K562 treated with DMSO at 1 percent for 24 hours (cell line): ENCODE measurements around the gene CGB7. TPM values are rescaled to one million over a fixed set of nuclear protein-coding genes. Genes with fewer than 3 reads are reported as not detected.

Experiments
- total RNA-seq: library from RNA; unstranded; fragments of 300-600 nt; gene quantifications from 2 replicates; pipeline ENCODE4 v1.2.3, GENCODE V29; 2022; ENCODE audit warnings: low read depth; ENCODE audit not compliant: insufficient read depth

Gene CGB7
- total RNA-seq = not detected in 2 replicates

GRCh38 chr19:49057636-49058234 is at the start of gene CGB7:
Gene CGB7, minus strand, starts transcription at chr19:49057749. Its CDS starts 2,374 bp downstream, at chr19:49055375.

DNA sequence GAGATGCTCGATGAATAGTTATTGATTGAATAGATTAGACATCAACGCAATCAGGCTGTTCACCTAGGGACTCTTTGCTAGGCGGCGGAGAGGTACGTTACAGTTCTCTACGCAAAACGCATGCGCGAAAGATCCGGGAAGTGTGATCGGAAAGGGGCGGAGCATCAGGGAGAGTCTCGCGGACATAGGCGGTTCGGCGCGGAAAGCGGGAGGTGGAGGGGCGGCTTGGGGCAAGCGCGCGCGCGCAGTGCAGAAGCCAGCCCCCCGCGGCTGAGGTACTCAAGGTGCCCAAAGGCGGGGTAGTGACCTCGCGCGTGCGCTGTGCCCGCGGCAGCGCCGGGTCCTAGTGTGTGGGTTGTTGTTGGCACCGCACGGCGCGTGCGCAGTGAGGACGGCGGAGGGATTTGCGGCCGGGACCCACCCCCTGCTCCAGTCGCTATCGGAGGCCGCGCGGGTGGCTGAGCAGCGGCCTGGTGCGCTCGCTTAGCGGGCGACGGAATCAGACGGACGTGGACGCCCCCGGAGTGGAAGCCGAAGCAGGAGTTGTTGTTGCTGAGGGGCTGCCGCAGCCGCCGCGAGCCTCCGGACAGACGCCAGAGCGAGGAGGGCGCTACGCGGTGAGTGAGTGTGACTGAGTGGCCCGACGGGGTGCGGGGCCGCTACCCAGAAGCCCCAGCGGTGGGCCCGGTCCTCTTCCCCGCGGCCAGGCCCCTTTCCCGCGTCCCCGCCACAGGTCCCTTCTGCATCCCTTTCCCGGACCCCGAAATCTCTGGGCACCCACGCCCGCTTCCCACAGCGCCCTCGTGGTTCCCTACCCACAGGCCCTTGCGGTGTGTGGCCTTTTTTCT is 27.7 kb upstream of the CGB7 start, which contains the start of gene SNRNP70:
SNRNP70 (plus strand) TSS at position 432 of the 848 bp plus-strand sequence. CDS start 964 bp downstream, outside the sequence.

GRCh38 chr19:49064768-49065611 is 7.4 kb upstream of the CGB7 start, which contains the start of gene NTF4:
Gene NTF4, minus strand, starts transcription at chr19:49064818. Its CDS starts 2,821 bp downstream, at chr19:49061997.

GRCh38 chr19:49049011-49049410 is 8.5 kb downstream of the CGB7 start, which contains the start of gene CGB8:
Gene CGB8, minus strand, starts transcription at chr19:49049111. Its CDS starts 372 bp downstream, at chr19:49048739.

GRCh38 chr19:49043548-49043947 is 14.0 kb downstream of the CGB7 start, which contains the start of gene CGB5:
Gene CGB5, plus strand, starts transcription at chr19:49043848. Its CDS starts 362 bp downstream, at chr19:49044210.

DNA sequence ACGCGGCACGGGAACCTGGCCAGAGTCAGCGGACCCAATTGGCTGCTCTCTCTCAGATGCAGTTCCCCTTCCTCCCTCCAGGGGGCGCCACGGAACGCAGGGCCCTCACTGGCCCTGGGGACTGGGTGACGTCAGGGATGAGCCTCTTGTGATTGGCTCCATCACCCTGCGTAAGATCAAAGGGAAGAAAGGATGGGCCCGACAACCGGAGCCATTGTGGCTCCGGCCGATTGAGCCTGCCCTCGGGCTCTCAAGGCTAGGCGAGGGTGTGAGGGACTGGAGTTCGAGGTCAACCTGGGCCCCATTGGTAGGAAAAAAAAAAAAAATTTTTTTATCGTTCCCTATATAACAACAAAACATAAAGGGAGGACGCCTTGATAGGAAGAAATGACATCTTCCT is 20.7 kb downstream of the CGB7 start, which contains the start of gene CGB1:
CGB1 (minus strand) TSS at position 81 of the 400 bp plus-strand sequence. CDS start 184 bp downstream, outside the sequence.

DNA sequence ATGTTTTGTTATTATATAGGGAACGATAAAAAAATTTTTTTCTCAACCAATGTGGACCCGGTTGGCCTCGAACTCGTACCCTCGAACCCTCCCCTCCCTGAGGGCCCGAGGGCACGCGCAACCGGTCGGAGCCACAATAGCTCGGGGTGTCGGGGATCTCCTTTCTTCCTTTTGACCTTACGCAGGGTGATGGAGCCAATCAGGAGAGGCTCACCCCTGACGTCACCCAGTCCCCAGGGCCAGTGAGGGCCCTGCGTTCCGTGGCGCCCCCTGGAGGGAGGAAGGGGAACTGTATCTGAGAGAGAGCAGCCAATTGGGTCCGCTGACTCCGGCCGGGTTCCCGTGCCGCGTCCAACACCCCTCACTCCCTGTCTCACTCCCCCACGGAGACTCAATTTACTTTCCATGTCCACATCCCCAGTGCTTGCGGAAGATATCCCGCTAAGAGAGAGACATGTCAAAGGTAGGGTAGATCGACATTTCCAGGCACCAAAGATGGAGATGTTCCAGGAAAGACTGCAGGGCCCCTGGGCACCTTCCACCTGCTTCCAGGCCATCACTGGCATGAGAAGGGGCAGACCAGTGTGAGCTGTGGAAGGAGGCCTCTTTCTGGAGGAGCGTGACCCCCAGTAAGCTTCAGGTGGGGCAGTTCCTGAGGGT is 25.8 kb downstream of the CGB7 start, which contains the start of gene CGB2:
CGB2 (plus strand) TSS at position 249 of the 660 bp plus-strand sequence; CDS start at position 455, 206 bp downstream.

GRCh38 chr19:49024233-49024632 is 33.3 kb downstream of the CGB7 start, which contains the start of gene CGB3:
Gene CGB3, minus strand, starts transcription at chr19:49024333. Its CDS starts 362 bp downstream, at chr19:49023971.

GRCh38 chr19:49017041-49017665 is 40.4 kb downstream of the CGB7 start, which contains the start of gene LHB:
Gene LHB, minus strand, starts transcription at chr19:49017091. Its CDS starts 10 bp downstream, at chr19:49017081.

Other genes starting within 250 kb of the CGB7 start
- 77.3 and 83.0 TPM in 2 replicates for gene BCAT2, start 246.7 kb downstream of the CGB7 start, total RNA-seq
- 1.1 TPM in 1 of 2 replicates, not detected in the other for gene HSD17B14, start 221.3 kb downstream of the CGB7 start, total RNA-seq
- gene PLEKHA4, start 189.1 kb downstream of the CGB7 start, total RNA-seq = 49.1 and 54.5 TPM in 2 replicates
- 88.6 and 88.9 TPM in 2 replicates for gene PPP1R15A, start 185.3 kb downstream of the CGB7 start, total RNA-seq
- gene TULP2, start 159.0 kb downstream of the CGB7 start, total RNA-seq = 0.88 and 3.5 TPM in 2 replicates
- gene NUCB1, start 157.4 kb downstream of the CGB7 start, total RNA-seq = 445 and 480 TPM in 2 replicates
- gene DHDH, start 124.0 kb downstream of the CGB7 start, total RNA-seq = 4.8 and 5.0 TPM in 2 replicates
- gene BAX, start 102.9 kb downstream of the CGB7 start, total RNA-seq = 136 and 153 TPM in 2 replicates
- gene FTL, start 92.4 kb downstream of the CGB7 start, total RNA-seq = 7,562 and 7,983 TPM in 2 replicates
- gene GYS1, start 64.4 kb downstream of the CGB7 start, total RNA-seq = 26.8 and 34.3 TPM in 2 replicates
- gene RUVBL2, start 63.9 kb downstream of the CGB7 start, total RNA-seq = 295 and 316 TPM in 2 replicates
- not detected in 2 replicates for gene LHB, start 40.7 kb downstream of the CGB7 start, total RNA-seq
- not detected in 2 replicates for gene CGB3, start 33.4 kb downstream of the CGB7 start, total RNA-seq
- gene CGB2, start 25.9 kb downstream of the CGB7 start, total RNA-seq = 4.8 and 8.7 TPM in 2 replicates
- gene CGB1, start 20.9 kb downstream of the CGB7 start, total RNA-seq = not detected in 2 replicates
- gene CGB5, start 13.9 kb downstream of the CGB7 start, total RNA-seq = not detected in 2 replicates
- not detected in 2 replicates for gene CGB8, start 8.6 kb downstream of the CGB7 start, total RNA-seq
- not detected in 2 replicates for gene NTF4, start 7.1 kb upstream of the CGB7 start, total RNA-seq
- not detected in 2 replicates for gene KCNA7, start 14.9 kb upstream of the CGB7 start, total RNA-seq
- 219 and 229 TPM in 2 replicates for gene SNRNP70, start 27.7 kb upstream of the CGB7 start, total RNA-seq
- 16.2 and 19.1 TPM in 2 replicates for gene LIN7B, start 56.6 kb upstream of the CGB7 start, total RNA-seq
- gene C19orf73, start 61.4 kb upstream of the CGB7 start, total RNA-seq = 1.3 and 2.4 TPM in 2 replicates
- gene PPFIA3, start 61.8 kb upstream of the CGB7 start, total RNA-seq = 14.2 and 15.9 TPM in 2 replicates
- gene HRC, start 97.6 kb upstream of the CGB7 start, total RNA-seq = 9.9 and 12.2 TPM in 2 replicates
- gene TRPM4, start 100.0 kb upstream of the CGB7 start, total RNA-seq = 20.5 and 23.4 TPM in 2 replicates